A673 (cell line): Measurements from ENCODE around the gene CDHR4.

Source experiments
- CTCF ChIP-seq: fragments of 300-800, 200-600 bp; sonication (generic); conservative IDR thresholded peaks from 2 replicates; pipeline ENCODE4 v1.5.1; 2017; ENCODE audit warnings: low read depth, mild to moderate bottlenecking, antibody characterized with exemption, low read length, moderate library complexity, mixed read lengths
- EZH2 ChIP-seq: fragments of 200-600 bp; sonication (generic); IDR thresholded peaks from 2 replicates; pipeline ENCODE4 v1.6.1; 2017; ENCODE audit warnings: borderline replicate concordance, low read depth, mild to moderate bottlenecking, mixed read lengths, antibody characterized with exemption, low read length; ENCODE audit not compliant: poor library complexity, severe bottlenecking

GRCh38 chr3:49745986-49746385, 53.7 kb downstream of the CDHR4 start:
- no peak for TF ChIP-seq CTCF
- no peak for TF ChIP-seq EZH2
